ENCODE results near the gene PFKFB3. TPM values are rescaled to one million over a fixed set of nuclear protein-coding genes. Genes with fewer than 3 reads are reported as not detected.

Gene PFKFB3
- total RNA-seq, 2 experiments from 2014 or later, result 93.0 to 97.3 TPM

GRCh38 chr10:6267941-6268340, 65.2 kb downstream of the PFKFB3 start:
- CTCF ChIA-PET, result interaction anchor here (1.7 to 2.0 kb wide), 2 partner anchors 81 to 134 kb away, joined by 4 to 9 read pairs; no protein-coding TSS in a partner anchor
- peak overlapping the region; percentile 16 for H3K4me3 Mint-ChIP-seq

DNA sequence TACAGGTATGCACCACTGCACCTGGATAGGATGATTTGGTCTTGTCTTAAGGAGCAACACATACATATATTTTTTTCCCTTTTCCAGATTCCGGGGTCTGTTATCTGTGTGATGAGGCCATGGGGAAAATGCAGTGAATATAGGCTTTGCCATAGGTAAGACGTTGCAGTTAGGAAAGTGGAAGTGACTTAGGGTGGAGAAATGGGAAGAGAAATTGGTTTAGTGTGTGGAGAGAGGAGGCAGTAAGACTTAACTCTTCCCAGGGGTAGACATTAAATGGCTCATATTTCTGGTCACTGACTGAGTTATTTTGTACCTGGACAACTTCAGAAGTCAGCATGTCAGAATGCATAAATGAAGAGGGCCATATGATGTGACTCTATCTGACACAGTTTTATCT, 66.7 kb downstream of the PFKFB3 start:
- ChIA-PET CTCF (interaction anchor here (1.1 kb wide), 1 partner anchor 79 kb away, joined by 9 read pairs; no protein-coding TSS in a partner anchor), POLR2A (interaction anchor here (2.6 kb wide), 2 partner anchors 79 to 113 kb away, joined by 6 to 17 read pairs; no protein-coding TSS in a partner anchor)
- Mint-ChIP-seq H3K4me3 (peak overlapping the region; percentile 16), H3K27ac (peak overlapping the region; percentile 95), H3K36me3 (ENCODE audit: low read depth) (peaks cover 33% of the 10 kb centered on the region), H3K9me3 (ENCODE audit: insufficient read depth) (no peaks in the 10 kb centered on the region), H3K27me3 (ENCODE audit: low read depth) (no peaks in the 10 kb centered on the region), H3K4me1 (ENCODE audit: low read depth) (peaks cover 79% of the 10 kb centered on the region)
- DNase-seq (no peak), ATAC-seq (no peak)

More at GRCh38 chr10:6267941-6268340, 65.2 kb downstream of the PFKFB3 start:
- ATAC-seq (no peak), DNase-seq (no peak)
- Mint-ChIP-seq H3K27me3 (ENCODE audit: low read depth) (no peaks in the 10 kb centered on the region), H3K27ac (peak overlapping the region; percentile 85), H3K9me3 (ENCODE audit: insufficient read depth) (no peaks in the 10 kb centered on the region), H3K36me3 (ENCODE audit: low read depth) (peaks cover 35% of the 10 kb centered on the region), H3K4me1 (ENCODE audit: low read depth) (peaks cover 65% of the 10 kb centered on the region)
- POLR2A ChIA-PET, result interaction anchor here (1.2 kb wide), 1 partner anchor 80 kb away, joined by 4 read pairs; no protein-coding TSS in a partner anchor

DNA sequence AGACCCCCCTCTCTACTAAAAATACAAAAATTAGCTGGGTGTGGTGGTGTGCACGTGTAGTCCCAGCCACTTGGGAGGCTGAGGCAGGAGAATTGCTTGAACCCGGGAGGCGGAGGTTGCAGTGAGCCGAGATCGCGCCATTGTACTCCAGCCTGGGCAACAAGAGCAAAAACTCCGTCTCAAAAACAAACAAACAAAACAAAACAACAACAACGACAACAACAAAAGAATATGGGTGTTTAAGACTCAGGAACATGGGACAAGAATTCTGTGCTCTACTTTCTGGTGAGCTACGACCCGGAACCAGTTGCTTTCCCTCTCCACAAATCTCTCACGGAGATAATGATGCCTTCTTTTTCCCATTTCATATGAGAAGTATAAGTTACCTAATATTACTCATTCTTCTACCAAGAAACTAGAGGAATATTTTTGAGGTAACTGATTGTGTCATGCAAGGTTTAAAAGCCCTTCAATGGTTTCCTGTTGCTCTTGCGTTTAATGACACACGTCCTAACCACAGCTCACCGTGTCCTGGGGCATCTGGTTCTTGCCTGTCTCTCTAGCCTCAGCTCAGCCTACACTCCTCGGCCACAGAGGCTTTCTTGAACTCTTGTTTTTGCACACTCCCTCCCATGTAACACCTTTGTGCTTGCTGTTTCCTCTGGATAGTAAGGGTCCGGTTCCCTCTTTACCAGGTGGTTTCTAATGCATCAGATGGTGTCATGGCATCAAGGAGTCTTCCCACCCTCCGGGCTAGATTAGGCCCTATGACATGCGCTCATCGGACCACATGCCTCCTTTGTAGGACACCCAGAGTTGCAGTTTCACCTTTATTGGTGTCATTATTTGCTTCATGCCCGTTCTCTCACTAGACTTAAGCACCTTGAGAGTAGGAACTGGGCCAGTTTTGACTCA, 67.5 kb downstream of the PFKFB3 start:
- ATAC-seq (peak; percentile 83), DNase-seq (peak; percentile 90)
- peak overlapping the region; percentile 95 for H3K27ac Mint-ChIP-seq
- H3K27me3 Mint-ChIP-seq (ENCODE audit: low read depth), result no peaks in the 10 kb centered on the region
- H3K4me3 Mint-ChIP-seq, result peak overlapping the region; percentile 40
- POLR2A ChIA-PET, result interaction anchor here (0.7 to 2.6 kb wide), 4 partner anchors 59 to 293 kb away, joined by 3 to 17 read pairs (median 5); partner anchors contain the start of gene IL15RA
- H3K36me3 Mint-ChIP-seq (ENCODE audit: low read depth), result peaks cover 33% of the 10 kb centered on the region
- H3K9me3 Mint-ChIP-seq (ENCODE audit: insufficient read depth), result peaks cover 4% of the 10 kb centered on the region
- CTCF ChIA-PET, result interaction anchor here (0.7 to 1.1 kb wide), 2 partner anchors 79 to 131 kb away, joined by 3 to 9 read pairs; no protein-coding TSS in a partner anchor
- peaks cover 84% of the 10 kb centered on the region for H3K4me1 Mint-ChIP-seq (ENCODE audit: low read depth)

DNA sequence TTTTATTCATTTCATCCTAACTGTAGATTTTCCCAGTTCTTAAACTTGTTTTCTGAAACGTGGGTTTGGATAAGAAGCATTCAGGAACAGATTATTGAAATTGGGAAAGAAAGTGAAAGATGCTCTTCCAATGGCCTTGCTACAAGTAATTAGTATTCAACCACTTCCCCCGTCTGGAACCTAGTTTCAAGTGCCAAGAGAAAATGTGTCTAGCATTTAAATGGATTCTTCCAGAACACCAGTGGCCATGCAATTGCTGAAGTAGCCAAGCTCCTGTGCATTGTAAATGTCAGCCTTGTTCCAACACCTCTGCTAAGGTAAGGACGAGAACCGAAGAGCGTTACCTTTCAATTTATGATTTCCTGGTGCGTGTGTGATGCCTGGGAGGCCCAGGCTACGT, 68.2 kb downstream of the PFKFB3 start:
- ATAC-seq (no peak), DNase-seq (no peak)
- Mint-ChIP-seq H3K4me1 (ENCODE audit: low read depth) (peaks cover 87% of the 10 kb centered on the region), H3K9me3 (ENCODE audit: insufficient read depth) (peaks cover 4% of the 10 kb centered on the region), H3K27me3 (ENCODE audit: low read depth) (no peaks in the 10 kb centered on the region), H3K27ac (peak overlapping the region; percentile 95), H3K36me3 (ENCODE audit: low read depth) (peaks cover 35% of the 10 kb centered on the region), H3K4me3 (peak overlapping the region; percentile 40)
- CTCF ChIA-PET, result interaction anchor here (1.0 to 1.3 kb wide), 4 partner anchors 10 to 131 kb away, joined by 4 to 6 read pairs (median 6); partner anchors contain the start of gene PFKFB3
- POLR2A ChIA-PET, result interaction anchor here (2.6 kb wide), 2 partner anchors 77 to 111 kb away, joined by 6 to 17 read pairs; no protein-coding TSS in a partner anchor

- peaks cover 36% of the 10 kb centered on the region for H3K36me3 Mint-ChIP-seq (ENCODE audit: low read depth)
- H3K4me3 Mint-ChIP-seq, result peak overlapping the region; percentile 2
- peaks cover 4% of the 10 kb centered on the region for H3K9me3 Mint-ChIP-seq (ENCODE audit: insufficient read depth)
- H3K27ac Mint-ChIP-seq, result peak overlapping the region; percentile 95
- DNase-seq (no peak), ATAC-seq (no peak)
- ChIA-PET POLR2A (interaction anchor here (2.6 kb wide), 2 partner anchors 76 to 111 kb away, joined by 6 to 17 read pairs; no protein-coding TSS in a partner anchor), CTCF (interaction anchor here (1.0 to 1.3 kb wide), 4 partner anchors 10 to 130 kb away, joined by 4 to 6 read pairs (median 6); partner anchors contain the start of gene PFKFB3)
- no peaks in the 10 kb centered on the region for H3K27me3 Mint-ChIP-seq (ENCODE audit: low read depth)
- H3K4me1 Mint-ChIP-seq (ENCODE audit: low read depth), result peaks cover 86% of the 10 kb centered on the region
Measured at GRCh38 chr10:6271663-6272062, 68.9 kb downstream of the PFKFB3 start.

DNA sequence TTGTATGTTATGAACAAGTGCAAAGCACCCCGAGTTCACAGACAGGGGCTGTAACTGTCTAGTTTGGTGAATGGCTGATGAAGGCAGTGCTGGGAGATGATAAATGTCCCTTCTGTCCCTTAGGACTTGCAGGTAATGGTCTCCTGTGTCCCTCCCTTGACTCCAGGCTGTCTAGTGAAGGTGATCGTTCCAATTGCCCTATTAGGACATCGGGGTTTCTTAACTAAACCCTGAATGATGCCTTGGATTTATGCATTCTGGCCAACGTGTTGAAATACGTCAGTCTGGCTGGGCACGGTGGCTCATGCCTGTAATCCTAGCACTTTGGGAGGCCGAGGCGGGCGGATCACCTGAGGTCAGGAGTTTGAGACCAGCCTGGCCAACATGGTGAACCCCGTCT, 69.4 kb downstream of the PFKFB3 start:
- Mint-ChIP-seq H3K9me3 (ENCODE audit: insufficient read depth) (peaks cover 4% of the 10 kb centered on the region), H3K36me3 (ENCODE audit: low read depth) (peaks cover 39% of the 10 kb centered on the region), H3K4me1 (ENCODE audit: low read depth) (peaks cover 84% of the 10 kb centered on the region), H3K27me3 (ENCODE audit: low read depth) (no peaks in the 10 kb centered on the region), H3K4me3 (no peak overlapping the region), H3K27ac (peak overlapping the region; percentile 95)
- DNase-seq (no peak), ATAC-seq (no peak)
- CTCF ChIA-PET, result interaction anchor here (1.2 to 1.3 kb wide), 2 partner anchors 76 to 130 kb away, joined by 5 to 6 read pairs; no protein-coding TSS in a partner anchor
- POLR2A ChIA-PET, result interaction anchor here (2.6 kb wide), 2 partner anchors 76 to 110 kb away, joined by 6 to 17 read pairs; no protein-coding TSS in a partner anchor

- H3K27ac Mint-ChIP-seq, result peak overlapping the region; percentile 54
- H3K9me3 Mint-ChIP-seq (ENCODE audit: insufficient read depth), result peaks cover 7% of the 10 kb centered on the region
- H3K4me1 Mint-ChIP-seq (ENCODE audit: low read depth), result peaks cover 80% of the 10 kb centered on the region
- POLR2A ChIA-PET, result no interaction called here
- peaks cover 47% of the 10 kb centered on the region for H3K36me3 Mint-ChIP-seq (ENCODE audit: low read depth)
- CTCF ChIA-PET, result interaction anchor here (1.1 kb wide), 1 partner anchor 24 kb away, joined by 3 read pairs; no protein-coding TSS in a partner anchor
- ATAC-seq (no peak), DNase-seq (no peak)
- no peak overlapping the region for H3K4me3 Mint-ChIP-seq
- no peaks in the 10 kb centered on the region for H3K27me3 Mint-ChIP-seq (ENCODE audit: low read depth)
Measured at GRCh38 chr10:6273351-6273750, 70.6 kb downstream of the PFKFB3 start.

- no peaks in the 10 kb centered on the region for H3K27me3 Mint-ChIP-seq (ENCODE audit: low read depth)
- peaks cover 7% of the 10 kb centered on the region for H3K9me3 Mint-ChIP-seq (ENCODE audit: insufficient read depth)
- DNase-seq (no peak), ATAC-seq (no peak)
- H3K4me1 Mint-ChIP-seq (ENCODE audit: low read depth), result peaks cover 84% of the 10 kb centered on the region
- peak overlapping the region; percentile 95 for H3K27ac Mint-ChIP-seq
- ChIA-PET CTCF (interaction anchor here (1.1 to 2.2 kb wide), 3 partner anchors 11 to 74 kb away, joined by 3 to 8 read pairs (median 8); no protein-coding TSS in a partner anchor), POLR2A (interaction anchor here (0.6 kb wide), 1 partner anchor 27 kb away, joined by 3 read pairs; no protein-coding TSS in a partner anchor)
- no peak overlapping the region for H3K4me3 Mint-ChIP-seq
- peaks cover 48% of the 10 kb centered on the region for H3K36me3 Mint-ChIP-seq (ENCODE audit: low read depth)
Measured at GRCh38 chr10:6274040-6274439, 71.3 kb downstream of the PFKFB3 start.

GRCh38 chr10:6274484-6274883, 71.8 kb downstream of the PFKFB3 start:
- peaks cover 7% of the 10 kb centered on the region for H3K9me3 Mint-ChIP-seq (ENCODE audit: insufficient read depth)
- no peaks in the 10 kb centered on the region for H3K27me3 Mint-ChIP-seq (ENCODE audit: low read depth)
- H3K4me3 Mint-ChIP-seq, result no peak overlapping the region
- ChIA-PET POLR2A (interaction anchor here (0.6 to 1.2 kb wide), 5 partner anchors 17 to 74 kb away, joined by 3 to 7 read pairs (median 4); no protein-coding TSS in a partner anchor), CTCF (interaction anchor here (1.0 to 2.2 kb wide), 5 partner anchors 10 to 127 kb away, joined by 3 to 11 read pairs (median 8); no protein-coding TSS in a partner anchor)
- peaks cover 84% of the 10 kb centered on the region for H3K4me1 Mint-ChIP-seq (ENCODE audit: low read depth)
- ATAC-seq, result no peak
- H3K36me3 Mint-ChIP-seq (ENCODE audit: low read depth), result peaks cover 45% of the 10 kb centered on the region
- peak overlapping the region; percentile 95 for H3K27ac Mint-ChIP-seq
- no peak for DNase-seq

DNA sequence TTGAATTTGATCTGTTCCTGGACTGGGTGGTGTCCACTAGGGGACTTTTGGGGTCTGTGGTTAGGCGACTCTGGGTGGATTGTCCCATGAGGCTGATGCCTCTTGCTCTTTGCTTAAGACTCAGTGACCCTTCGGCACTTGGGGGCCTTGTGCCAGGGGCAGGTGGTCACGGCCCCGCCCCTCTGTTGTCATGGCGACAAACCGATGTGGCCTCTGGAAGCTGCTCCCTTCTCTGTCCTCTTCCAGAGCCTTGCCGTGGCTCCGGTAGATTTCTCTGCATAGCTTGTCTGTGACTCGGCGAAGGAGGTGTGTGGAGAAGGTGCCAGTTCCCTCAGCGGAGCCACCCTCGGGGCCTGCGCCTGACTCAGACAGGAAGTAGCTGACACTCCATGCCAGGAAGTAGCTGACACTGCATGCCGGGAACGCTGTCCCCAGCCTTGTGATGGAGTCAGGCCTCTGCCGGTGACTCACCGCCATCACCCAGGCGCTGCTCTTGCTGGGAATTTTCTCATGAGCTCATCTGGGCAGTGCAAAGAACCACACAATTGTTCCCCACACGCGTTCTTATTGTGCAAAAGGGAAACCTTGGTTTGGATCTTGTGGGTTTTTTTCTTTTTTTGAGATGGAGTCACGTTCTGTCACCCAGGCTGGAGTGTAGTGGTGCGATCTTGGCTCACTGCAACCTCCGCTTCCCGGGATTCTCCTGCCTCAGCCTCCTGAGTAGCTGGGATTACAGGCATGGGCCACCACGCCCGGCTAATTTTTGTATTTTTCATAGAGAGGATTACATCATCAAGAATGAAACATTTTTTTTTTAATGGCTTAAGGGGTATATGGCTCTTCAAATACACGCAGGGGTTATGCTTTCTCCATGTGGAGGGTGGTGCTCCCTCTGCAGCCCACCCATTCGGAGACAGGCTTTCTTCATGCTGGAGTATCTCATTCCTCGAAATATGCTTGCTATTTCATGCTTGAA, 72.6 kb downstream of the PFKFB3 start:
- peak; percentile 81 for ATAC-seq
- ChIA-PET CTCF (interaction anchor here (0.6 to 2.2 kb wide), 11 partner anchors 9 to 126 kb away, joined by 3 to 11 read pairs (median 4); partner anchors contain the start of gene PFKFB3), POLR2A (interaction anchor here (0.8 to 1.2 kb wide), 5 partner anchors 16 to 73 kb away, joined by 3 to 7 read pairs (median 5); no protein-coding TSS in a partner anchor)
- Mint-ChIP-seq H3K27ac (peak overlapping the region; percentile 95), H3K9me3 (ENCODE audit: insufficient read depth) (peaks cover 7% of the 10 kb centered on the region), H3K4me1 (ENCODE audit: low read depth) (peaks cover 84% of the 10 kb centered on the region), H3K36me3 (ENCODE audit: low read depth) (peaks cover 43% of the 10 kb centered on the region), H3K27me3 (ENCODE audit: low read depth) (no peaks in the 10 kb centered on the region), H3K4me3 (peak overlapping the region; percentile 57)
- DNase-seq, result peak; percentile 87

All from activated CD8-positive, alpha-beta T cell treated with anti-CD3 and anti-CD28 coated beads, Interleukin-2, amount 10 ng/mL, durations not matched to agents 7 days and 5 days (primary cell).